Measurements from ENCODE around the gene MSANTD7. TPM values are rescaled to one million over a fixed set of nuclear protein-coding genes. Genes with fewer than 3 reads are reported as not detected.

MSANTD7 gene
- total RNA-seq, 1 experiment from 2014 or later: 14.3 TPM

GRCh38 chr10:14873090-14873760 is 35.1 kb downstream of the MSANTD7 start (continued):
- TF ChIP-seq PRDM15 (CRISPR knock-in tag; IDR thresholded peaks at IDR 0.05) (no peak), ESRRA (CRISPR knock-in tag; IDR thresholded peaks at IDR 0.05; ENCODE audit: borderline replicate concordance) (no peak), FOXK1 (CRISPR knock-in tag; IDR thresholded peaks at IDR 0.05) (no peak), NR2C2 (CRISPR knock-in tag; IDR thresholded peaks at IDR 0.05) (no peak), STAT6 (CRISPR knock-in tag; conservative IDR thresholded peaks at IDR 0.05; ENCODE audit: low read depth) (no peak), ELF4 (CRISPR knock-in tag; IDR thresholded peaks at IDR 0.05; ENCODE audit: low read depth) (no peak), MLX (CRISPR knock-in tag; IDR thresholded peaks at IDR 0.05) (no peak), IRF1 (CRISPR knock-in tag; IDR thresholded peaks at IDR 0.05) (no peak)

- H3K4me1 Mint-ChIP-seq: peaks cover 29% of the 10 kb centered on the region
- H3K4me3 Mint-ChIP-seq: 0 out of 2 replicates have a peak overlapping the region, but pooled peaks have one; percentile 94
- DNase-seq (ENCODE audit: low spot score) (no peak), ATAC-seq (no peak)
- peak overlapping the region; percentile 86 for H3K27ac Mint-ChIP-seq
- H3K36me3 Mint-ChIP-seq: peaks cover 4% of the 10 kb centered on the region; the same call in 1 of the 2 replicates
- H3K9me3 Mint-ChIP-seq: no peaks in the 10 kb centered on the region
- CTCF ChIA-PET: no interaction called here
- no peaks in the 10 kb centered on the region for H3K27me3 Mint-ChIP-seq (ENCODE audit: low read depth)
- TF ChIP-seq MXD4 (CRISPR knock-in tag; IDR thresholded peaks at IDR 0.05; ENCODE audit: borderline replicate concordance): no peak
- no peak for TF ChIP-seq TP53 (CRISPR knock-in tag; IDR thresholded peaks at IDR 0.05)
- no peak for TF ChIP-seq AR (CRISPR knock-in tag; IDR thresholded peaks at IDR 0.05)
- TF ChIP-seq OVOL2 (CRISPR knock-in tag; IDR thresholded peaks at IDR 0.05; ENCODE audit: borderline replicate concordance): no peak
- TF ChIP-seq ZNF425 (CRISPR knock-in tag; conservative IDR thresholded peaks at IDR 0.05): no peak
- no peak for TF ChIP-seq ZMAT4 (CRISPR knock-in tag; IDR thresholded peaks at IDR 0.05)
- no peak for TF ChIP-seq ZBTB21 (CRISPR knock-in tag; IDR thresholded peaks at IDR 0.05; ENCODE audit: borderline replicate concordance)
- TF ChIP-seq RELA (CRISPR knock-in tag; IDR thresholded peaks at IDR 0.05; ENCODE audit: borderline replicate concordance): no peak
- TF ChIP-seq ZNF219 (CRISPR knock-in tag; IDR thresholded peaks at IDR 0.05; ENCODE audit: borderline replicate concordance): no peak
- POLR2A ChIA-PET: interaction anchor here (0.6 to 0.8 kb wide), 2 partner anchors 17 to 38 kb away, joined by 3 to 5 read pairs; partner anchors contain the start of genes CDNF, HSPA14 and MSANTD7
These were observed 37.8 kb downstream of the MSANTD7 start for GRCh38 chr10:14875941-14876340.
